Nephron progenitor cell (in vitro differentiated cells): ENCODE results near the gene MMP2.

Experiments used
- DNase-seq: peaks from one replicate; pipeline ENCODE4 v3.0.0; 2021
- H3K27ac Mint-ChIP-seq: 2 replicates; pipeline ENCODE4 v1.8.0; 2021; ENCODE audit warnings: mild to moderate bottlenecking, moderate library complexity, mixed read lengths
- H3K27me3 Mint-ChIP-seq: 2 replicates; pipeline ENCODE4 v1.8.0; 2021; ENCODE audit warnings: mild to moderate bottlenecking, low read depth, mixed read lengths; ENCODE audit not compliant: poor library complexity
- H3K36me3 Mint-ChIP-seq: 2 replicates; pipeline ENCODE4 v1.8.0; 2021; ENCODE audit warnings: low read depth, mixed read lengths
- H3K4me1 Mint-ChIP-seq: 2 replicates; pipeline ENCODE4 v1.8.0; 2021; ENCODE audit warnings: mixed read lengths
- H3K4me3 Mint-ChIP-seq: 2 replicates; pipeline ENCODE4 v1.8.0; 2021; ENCODE audit warnings: mild to moderate bottlenecking, moderate library complexity, mixed read lengths
- H3K9me3 Mint-ChIP-seq: 2 replicates; pipeline ENCODE4 v1.8.0; 2021; ENCODE audit warnings: mild to moderate bottlenecking, moderate library complexity, mixed read lengths
- TF ChIP-seq, protein P1 (sequence below): fragments of 200-600 bp; sonication (generic); IDR thresholded peaks from 2 replicates; pipeline ENCODE4 v1.5.0; 2021; ENCODE audit warnings: antibody characterized with exemption

Gene MMP2

GRCh38 chr16:55542459-55543082 is 63.6 kb downstream of the MMP2 start:
- no peaks in the 10 kb centered on the region for H3K4me1 Mint-ChIP-seq
- H3K36me3 Mint-ChIP-seq = no peaks in the 10 kb centered on the region
- H3K27ac Mint-ChIP-seq = no peak overlapping the region
- no peak overlapping the region for H3K4me3 Mint-ChIP-seq
- TF ChIP-seq, protein P1, sequence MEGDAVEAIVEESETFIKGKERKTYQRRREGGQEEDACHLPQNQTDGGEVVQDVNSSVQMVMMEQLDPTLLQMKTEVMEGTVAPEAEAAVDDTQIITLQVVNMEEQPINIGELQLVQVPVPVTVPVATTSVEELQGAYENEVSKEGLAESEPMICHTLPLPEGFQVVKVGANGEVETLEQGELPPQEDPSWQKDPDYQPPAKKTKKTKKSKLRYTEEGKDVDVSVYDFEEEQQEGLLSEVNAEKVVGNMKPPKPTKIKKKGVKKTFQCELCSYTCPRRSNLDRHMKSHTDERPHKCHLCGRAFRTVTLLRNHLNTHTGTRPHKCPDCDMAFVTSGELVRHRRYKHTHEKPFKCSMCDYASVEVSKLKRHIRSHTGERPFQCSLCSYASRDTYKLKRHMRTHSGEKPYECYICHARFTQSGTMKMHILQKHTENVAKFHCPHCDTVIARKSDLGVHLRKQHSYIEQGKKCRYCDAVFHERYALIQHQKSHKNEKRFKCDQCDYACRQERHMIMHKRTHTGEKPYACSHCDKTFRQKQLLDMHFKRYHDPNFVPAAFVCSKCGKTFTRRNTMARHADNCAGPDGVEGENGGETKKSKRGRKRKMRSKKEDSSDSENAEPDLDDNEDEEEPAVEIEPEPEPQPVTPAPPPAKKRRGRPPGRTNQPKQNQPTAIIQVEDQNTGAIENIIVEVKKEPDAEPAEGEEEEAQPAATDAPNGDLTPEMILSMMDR = no peak
- H3K27me3 Mint-ChIP-seq = no peaks in the 10 kb centered on the region
- no peak for DNase-seq
- no peaks in the 10 kb centered on the region for H3K9me3 Mint-ChIP-seq

GRCh38 chr16:55543472-55543871 is 64.5 kb downstream of the MMP2 start:
- Mint-ChIP-seq H3K9me3 (no peaks in the 10 kb centered on the region), H3K27ac (no peak overlapping the region), H3K4me3 (no peak overlapping the region), H3K4me1 (no peaks in the 10 kb centered on the region), H3K27me3 (no peaks in the 10 kb centered on the region), H3K36me3 (no peaks in the 10 kb centered on the region)
- TF ChIP-seq, protein P1 = no peak
- no peak for DNase-seq

DNA sequence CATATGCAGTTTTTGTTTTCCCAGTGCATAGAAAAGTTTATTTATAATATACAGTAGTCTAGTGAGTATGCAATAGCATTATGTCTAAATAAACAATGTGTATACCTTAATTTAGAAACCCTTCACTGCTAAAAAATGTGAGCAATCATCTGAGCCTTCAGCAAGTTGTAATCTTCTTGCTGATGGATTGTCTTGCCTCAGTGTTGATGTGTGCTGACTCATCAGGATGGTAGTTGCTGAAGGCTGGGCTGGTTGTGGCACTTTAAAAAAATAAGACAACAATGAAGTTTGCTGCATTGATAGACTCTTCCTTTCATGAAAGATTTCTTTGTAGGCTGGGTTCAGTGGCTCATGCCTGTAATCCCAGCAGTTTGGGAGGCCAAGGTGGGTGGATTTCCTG is 73.6 kb downstream of the MMP2 start:
- H3K4me3 Mint-ChIP-seq = no peak overlapping the region
- H3K27me3 Mint-ChIP-seq = no peaks in the 10 kb centered on the region
- H3K4me1 Mint-ChIP-seq = peaks cover 7% of the 10 kb centered on the region
- TF ChIP-seq, protein P1 = no peak
- H3K27ac Mint-ChIP-seq = no peak overlapping the region
- peaks cover 27% of the 10 kb centered on the region for H3K36me3 Mint-ChIP-seq
- peaks cover 16% of the 10 kb centered on the region for H3K9me3 Mint-ChIP-seq
- DNase-seq = no peak

DNA sequence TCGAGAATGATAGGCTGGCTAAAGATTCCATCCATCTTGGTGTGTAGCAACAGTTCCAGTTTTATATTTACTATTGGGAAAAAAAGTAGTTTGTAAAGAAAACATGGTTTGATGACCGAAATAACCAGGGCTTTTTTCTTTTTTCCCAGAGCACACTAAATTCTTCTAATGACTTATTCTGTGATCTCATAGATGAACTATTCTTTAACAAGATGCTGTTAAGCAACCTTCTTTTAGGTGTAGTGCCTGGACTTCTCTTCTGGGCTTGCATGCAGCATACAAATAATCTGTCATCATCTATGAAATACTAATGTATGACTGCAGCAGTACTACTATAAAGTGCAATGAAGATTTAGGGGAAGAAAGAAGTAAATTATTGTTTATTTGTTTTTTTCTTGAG is 76.4 kb downstream of the MMP2 start:
- H3K27me3 Mint-ChIP-seq = no peaks in the 10 kb centered on the region
- peaks cover 16% of the 10 kb centered on the region for H3K9me3 Mint-ChIP-seq
- peaks cover 18% of the 10 kb centered on the region for H3K4me1 Mint-ChIP-seq
- peaks cover 27% of the 10 kb centered on the region for H3K36me3 Mint-ChIP-seq
- no peak for DNase-seq
- TF ChIP-seq, protein P1 = no peak
- no peak overlapping the region for H3K4me3 Mint-ChIP-seq
- no peak overlapping the region for H3K27ac Mint-ChIP-seq
